Tongue (tissue), 2 donors: ENCODE data around the gene ATP1A1. TPM values are rescaled to one million over a fixed set of nuclear protein-coding genes. Genes with fewer than 3 reads are reported as not detected.

ENCODE experiments used
- DNase-seq: peaks from one replicate; pipeline ENCODE4 v3.0.0-alpha.2; 2015
- total RNA-seq: library from RNA; depleted of rRNA; stranded (reverse); fragments of >200 nt; gene quantifications from one replicate; pipeline ENCODE4 v1.2.3, GENCODE V29; 2014

The ATP1A1 gene
- total RNA-seq, 1 donor from 2014 or later = 177 TPM

GRCh38 chr1:116391185-116391584 is 18.1 kb downstream of the ATP1A1 start:
- no peak for DNase-seq

GRCh38 chr1:116392717-116393404 is 19.8 kb downstream of the ATP1A1 start:
- DNase-seq = no peak

GRCh38 chr1:116393792-116394191 is 20.7 kb downstream of the ATP1A1 start:
- DNase-seq = no peak

- DNase-seq = no peak
Measured at GRCh38 chr1:116394270-116394669, 21.2 kb downstream of the ATP1A1 start.

GRCh38 chr1:116396769-116397168 is 23.7 kb downstream of the ATP1A1 start:
- DNase-seq = no peak

GRCh38 chr1:116397728-116398127 is 24.7 kb downstream of the ATP1A1 start:
- no peak for DNase-seq

- no peak for DNase-seq
Measured at GRCh38 chr1:116400780-116401179, 27.7 kb downstream of the ATP1A1 start.

GRCh38 chr1:116401646-116402176 is 28.7 kb downstream of the ATP1A1 start:
- no peak for DNase-seq

- no peak for DNase-seq
Measured at GRCh38 chr1:116402333-116402732, 29.3 kb downstream of the ATP1A1 start.

- DNase-seq = no peak
Measured at GRCh38 chr1:116403496-116404136, 30.6 kb downstream of the ATP1A1 start.

- DNase-seq = no peak
Measured at GRCh38 chr1:116404699-116405098, 31.7 kb downstream of the ATP1A1 start.

- peak; percentile 50 for DNase-seq
Measured at GRCh38 chr1:116405241-116406135, 32.4 kb downstream of the ATP1A1 start.

GRCh38 chr1:116407033-116407432 is 34.0 kb downstream of the ATP1A1 start:
- DNase-seq = no peak

- DNase-seq = no peak
Measured at GRCh38 chr1:116408193-116408592, 35.1 kb downstream of the ATP1A1 start.

GRCh38 chr1:116408803-116409720 is 36.0 kb downstream of the ATP1A1 start:
- no peak for DNase-seq

GRCh38 chr1:116409751-116410191 is 36.7 kb downstream of the ATP1A1 start:
- peak; percentile 65 for DNase-seq

- no peak for DNase-seq
Measured at GRCh38 chr1:116411784-116412479, 38.9 kb downstream of the ATP1A1 start.

GRCh38 chr1:116412480-116412798 is 39.4 kb downstream of the ATP1A1 start:
- DNase-seq = no peak

- DNase-seq = no peak
Measured at GRCh38 chr1:116412898-116413297, 39.9 kb downstream of the ATP1A1 start.

- DNase-seq = no peak
Measured at GRCh38 chr1:116413414-116413813, 40.4 kb downstream of the ATP1A1 start.

GRCh38 chr1:116414364-116414763 is 41.3 kb downstream of the ATP1A1 start:
- DNase-seq = no peak
